ENCODE results near the gene GSTT4.
"Not testable (repeated sequence)": the region's sequence is repeated elsewhere in the genome, so short reads cannot be mapped to it uniquely, and the experiment has no call there.

GSTT4 gene

GRCh38 chr22:24005201-24005600, at the start of gene GSTT4:
GSTT4 (minus strand) TSS chr22:24005453; CDS start chr22:24005356, 97 bp downstream.
- no peak for DNase-seq

- peak; percentile 9 for DNase-seq
Measured at GRCh38 chr22:24054356-24054755, 49.1 kb upstream of the GSTT4 start.

GRCh38 chr22:24053481-24054226, 48.4 kb upstream of the GSTT4 start:
- DNase-seq: no peak

- no peak for DNase-seq
Measured at GRCh38 chr22:24051568-24051967, 46.3 kb upstream of the GSTT4 start.

GRCh38 chr22:24051028-24051427, 45.8 kb upstream of the GSTT4 start:
- DNase-seq: no peak

- DNase-seq: no peak
Measured at GRCh38 chr22:24049978-24050377, 44.7 kb upstream of the GSTT4 start.

GRCh38 chr22:24049211-24049610, 44.0 kb upstream of the GSTT4 start:
- no peak for DNase-seq

GRCh38 chr22:24046024-24046423, 40.8 kb upstream of the GSTT4 start:
- peak; percentile 27 for DNase-seq

GRCh38 chr22:24043958-24044357, 38.7 kb upstream of the GSTT4 start:
- DNase-seq: no peak

- not testable (repeated sequence) for DNase-seq
Measured at GRCh38 chr22:24043465-24043864, 38.2 kb upstream of the GSTT4 start.

GRCh38 chr22:24040946-24041345, 35.7 kb upstream of the GSTT4 start:
- DNase-seq: no peak

- no peak for DNase-seq
Measured at GRCh38 chr22:24039046-24039445, 33.8 kb upstream of the GSTT4 start.

- no peak for DNase-seq
Measured at GRCh38 chr22:24037851-24038765, 32.9 kb upstream of the GSTT4 start.

- DNase-seq: no peak
Measured at GRCh38 chr22:24035296-24035695, 30.0 kb upstream of the GSTT4 start.

GRCh38 chr22:24033731-24034130, 28.5 kb upstream of the GSTT4 start:
- DNase-seq: no peak

- DNase-seq: no peak
Measured at GRCh38 chr22:24030186-24030702, 25.0 kb upstream of the GSTT4 start.

- no peak for DNase-seq
Measured at GRCh38 chr22:24029304-24029703, 24.1 kb upstream of the GSTT4 start.

GRCh38 chr22:24028533-24028932, 23.3 kb upstream of the GSTT4 start:
- DNase-seq: no peak

- no peak for DNase-seq
Measured at GRCh38 chr22:24027991-24028390, 22.7 kb upstream of the GSTT4 start.

- no peak for DNase-seq
Measured at GRCh38 chr22:24027389-24027975, 22.2 kb upstream of the GSTT4 start.

GRCh38 chr22:24026733-24027132, 21.5 kb upstream of the GSTT4 start:
- DNase-seq: no peak

- no peak for DNase-seq
Measured at GRCh38 chr22:24026056-24026455, 20.8 kb upstream of the GSTT4 start.

GRCh38 chr22:24025475-24025874, 20.2 kb upstream of the GSTT4 start:
- no peak for DNase-seq

Measured in fibroblast of upper back skin (primary cell).